ENCODE results near the gene METRN.

DNA sequence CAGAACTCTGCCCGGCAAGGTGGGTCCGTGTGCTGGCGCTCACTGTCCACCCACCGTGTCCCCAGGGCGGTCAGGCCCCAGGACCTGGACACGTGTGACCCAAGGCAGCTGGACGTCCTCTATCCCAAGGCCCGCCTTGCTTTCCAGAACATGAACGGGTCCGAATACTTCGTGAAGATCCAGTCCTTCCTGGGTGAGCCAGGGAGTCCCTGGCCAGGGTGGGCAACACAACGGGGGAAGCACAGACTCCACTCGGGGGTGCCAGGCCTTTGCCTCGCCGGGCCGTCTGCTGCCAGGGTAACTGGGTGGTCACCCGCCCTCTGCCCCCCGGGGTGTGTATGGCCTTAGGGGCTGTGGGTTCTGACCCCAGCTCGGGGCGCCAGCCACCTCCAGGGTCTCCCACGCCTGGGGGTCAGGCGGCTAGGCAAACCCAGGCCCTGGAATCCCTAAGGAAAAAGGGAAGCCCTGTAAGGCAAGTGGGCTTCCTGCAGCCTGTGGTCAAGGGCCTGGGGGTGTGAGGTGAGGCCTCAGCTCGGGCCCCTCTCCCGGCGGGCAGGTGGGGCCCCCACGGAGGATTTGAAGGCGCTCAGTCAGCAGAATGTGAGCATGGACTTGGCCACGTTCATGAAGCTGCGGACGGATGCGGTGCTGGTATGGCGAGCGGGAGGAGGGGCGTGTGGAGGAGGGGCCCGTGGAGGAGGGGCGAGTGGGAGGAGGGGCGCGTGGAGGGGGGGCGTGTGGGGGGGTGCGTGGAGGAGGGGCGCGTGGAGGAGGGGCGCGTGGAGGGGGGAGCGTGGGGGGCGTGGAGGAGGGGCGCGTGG lies 52.1 kb downstream of the METRN start:
- TF ChIP-seq ZNF623 (tag by site-specific recombination; IDR thresholded peaks at IDR 0.05): no peak
- no peak for TF ChIP-seq CTCF (tag by site-specific recombination; IDR thresholded peaks at IDR 0.05)
- no peak for TF ChIP-seq ZNF280D (tag by site-specific recombination; IDR thresholded peaks at IDR 0.05)
- TF ChIP-seq, protein P1, sequence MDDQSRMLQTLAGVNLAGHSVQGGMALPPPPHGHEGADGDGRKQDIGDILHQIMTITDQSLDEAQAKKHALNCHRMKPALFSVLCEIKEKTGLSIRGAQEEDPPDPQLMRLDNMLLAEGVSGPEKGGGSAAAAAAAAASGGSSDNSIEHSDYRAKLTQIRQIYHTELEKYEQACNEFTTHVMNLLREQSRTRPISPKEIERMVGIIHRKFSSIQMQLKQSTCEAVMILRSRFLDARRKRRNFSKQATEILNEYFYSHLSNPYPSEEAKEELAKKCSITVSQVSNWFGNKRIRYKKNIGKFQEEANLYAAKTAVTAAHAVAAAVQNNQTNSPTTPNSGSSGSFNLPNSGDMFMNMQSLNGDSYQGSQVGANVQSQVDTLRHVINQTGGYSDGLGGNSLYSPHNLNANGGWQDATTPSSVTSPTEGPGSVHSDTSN (CRISPR knock-in tag; IDR thresholded peaks at IDR 0.05): no peak
- TF ChIP-seq ZNF274 (IDR thresholded peaks at IDR 0.05; ENCODE audit: low read length): no peak
- no peak for TF ChIP-seq ZNF274 (tag by site-specific recombination; IDR thresholded peaks at IDR 0.05; ENCODE audit: borderline replicate concordance)
- TF ChIP-seq SP2 (tag by site-specific recombination; IDR thresholded peaks at IDR 0.05): no peak
- no peak for TF ChIP-seq ZFHX2 (tag by site-specific recombination; conservative IDR thresholded peaks at IDR 0.05)

All from HEK293 (cell line).